ENCODE measurements around the gene PARK7.
"Not testable (repeated sequence)": the region's sequence is repeated elsewhere in the genome, so short reads cannot be mapped to it uniquely, and the experiment has no call there.

PARK7 gene

DNA sequence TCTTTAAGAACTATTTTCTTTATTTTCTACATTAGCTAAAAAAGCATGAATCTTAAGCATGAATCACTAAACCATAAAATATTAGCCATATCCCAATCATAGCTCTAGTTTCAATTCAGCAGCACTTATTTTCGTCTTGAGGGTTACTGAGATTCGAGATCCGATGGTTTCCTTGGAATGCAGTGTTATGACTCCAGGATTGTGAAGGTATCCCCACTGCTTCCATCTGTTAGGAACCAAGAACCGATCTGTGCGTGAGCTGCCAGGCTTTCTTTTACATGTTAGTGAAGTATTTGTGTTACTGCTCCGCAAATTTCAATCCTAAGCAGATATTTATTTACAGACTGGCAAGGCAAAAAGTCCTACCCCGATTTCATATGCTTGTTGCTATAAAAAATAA, 39.7 kb upstream of the PARK7 start:
- H3K4me2 ChIP-seq (ENCODE audit: low read length) = no peak overlapping the region
- H3K36me3 ChIP-seq (ENCODE audit: control insufficient read depth, low read length) = no peaks in the 10 kb centered on the region
- no peaks in the 10 kb centered on the region for H3K9me3 ChIP-seq (ENCODE audit: control insufficient read depth, insufficient read depth, low read length)
- 0 out of 2 replicates have a peak, but pooled peaks cover 3% of the 10 kb centered on the region for H3K27me3 ChIP-seq (ENCODE audit: control insufficient read depth, low read length)
- H3K4me1 ChIP-seq (ENCODE audit: control insufficient read depth, low read length) = no peaks in the 10 kb centered on the region
- TF ChIP-seq EZH2phosphoT487 (IDR thresholded peaks at IDR 0.05; ENCODE audit: borderline replicate concordance, low read length) = no peak
- TF ChIP-seq, protein P1, sequence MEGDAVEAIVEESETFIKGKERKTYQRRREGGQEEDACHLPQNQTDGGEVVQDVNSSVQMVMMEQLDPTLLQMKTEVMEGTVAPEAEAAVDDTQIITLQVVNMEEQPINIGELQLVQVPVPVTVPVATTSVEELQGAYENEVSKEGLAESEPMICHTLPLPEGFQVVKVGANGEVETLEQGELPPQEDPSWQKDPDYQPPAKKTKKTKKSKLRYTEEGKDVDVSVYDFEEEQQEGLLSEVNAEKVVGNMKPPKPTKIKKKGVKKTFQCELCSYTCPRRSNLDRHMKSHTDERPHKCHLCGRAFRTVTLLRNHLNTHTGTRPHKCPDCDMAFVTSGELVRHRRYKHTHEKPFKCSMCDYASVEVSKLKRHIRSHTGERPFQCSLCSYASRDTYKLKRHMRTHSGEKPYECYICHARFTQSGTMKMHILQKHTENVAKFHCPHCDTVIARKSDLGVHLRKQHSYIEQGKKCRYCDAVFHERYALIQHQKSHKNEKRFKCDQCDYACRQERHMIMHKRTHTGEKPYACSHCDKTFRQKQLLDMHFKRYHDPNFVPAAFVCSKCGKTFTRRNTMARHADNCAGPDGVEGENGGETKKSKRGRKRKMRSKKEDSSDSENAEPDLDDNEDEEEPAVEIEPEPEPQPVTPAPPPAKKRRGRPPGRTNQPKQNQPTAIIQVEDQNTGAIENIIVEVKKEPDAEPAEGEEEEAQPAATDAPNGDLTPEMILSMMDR (IDR thresholded peaks at IDR 0.05; ENCODE audit: low read depth, low read length, poor library complexity, severe bottlenecking) = no peak
- no peak overlapping the region for H3K4me3 ChIP-seq (ENCODE audit: low read length)
- H3K79me2 ChIP-seq (ENCODE audit: control insufficient read depth, low read length) = no peaks in the 10 kb centered on the region
- H3F3A ChIP-seq (ENCODE audit: control insufficient read depth, insufficient read depth) = no peaks in the 10 kb centered on the region
- H3K27ac ChIP-seq (ENCODE audit: low read depth, low read length) = no peak overlapping the region
- H4K20me1 ChIP-seq (ENCODE audit: control insufficient read depth, insufficient read depth, low read depth, low read length) = no peaks in the 10 kb centered on the region
- no peaks in the 10 kb centered on the region for H3K9me2 ChIP-seq (replicated peaks; ENCODE audit: control insufficient read depth, low read length)

DNA sequence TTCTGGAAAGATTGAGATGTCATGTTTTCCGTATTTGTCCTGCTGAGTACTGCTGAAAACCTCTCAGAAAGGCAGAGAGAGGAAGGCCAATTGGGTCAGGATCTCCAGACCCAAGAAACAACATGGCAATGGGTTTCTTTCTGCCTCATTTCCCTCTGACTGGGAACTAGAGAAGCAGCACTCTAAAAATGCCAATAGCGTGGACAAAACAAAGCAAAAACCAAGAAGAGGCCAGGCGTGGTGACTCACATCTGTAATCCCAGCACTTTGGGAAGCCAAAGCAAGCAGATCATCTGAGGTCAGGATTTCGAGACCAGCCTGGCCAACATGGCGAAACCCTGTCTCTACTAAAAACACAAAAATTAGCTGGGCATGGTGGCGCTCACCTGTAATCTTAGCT, 39.2 kb upstream of the PARK7 start:
- H4K20me1 ChIP-seq (ENCODE audit: control insufficient read depth, insufficient read depth, low read depth, low read length) = no peaks in the 10 kb centered on the region
- H3K4me2 ChIP-seq (ENCODE audit: low read length) = no peak overlapping the region
- 0 out of 2 replicates have a peak, but pooled peaks cover 3% of the 10 kb centered on the region for H3K27me3 ChIP-seq (ENCODE audit: control insufficient read depth, low read length)
- H3K36me3 ChIP-seq (ENCODE audit: control insufficient read depth, low read length) = no peaks in the 10 kb centered on the region
- H3K4me3 ChIP-seq (ENCODE audit: low read length) = no peak overlapping the region
- H3K4me1 ChIP-seq (ENCODE audit: control insufficient read depth, low read length) = no peaks in the 10 kb centered on the region
- TF ChIP-seq EZH2phosphoT487 (IDR thresholded peaks at IDR 0.05; ENCODE audit: borderline replicate concordance, low read length) = no peak
- TF ChIP-seq, protein P1 (IDR thresholded peaks at IDR 0.05; ENCODE audit: low read depth, low read length, poor library complexity, severe bottlenecking) = no peak
- no peak overlapping the region for H3K27ac ChIP-seq (ENCODE audit: low read depth, low read length)
- H3K9me3 ChIP-seq (ENCODE audit: control insufficient read depth, insufficient read depth, low read length) = no peaks in the 10 kb centered on the region
- no peaks in the 10 kb centered on the region for H3K79me2 ChIP-seq (ENCODE audit: control insufficient read depth, low read length)
- no peaks in the 10 kb centered on the region for H3K9me2 ChIP-seq (replicated peaks; ENCODE audit: control insufficient read depth, low read length)
- no peaks in the 10 kb centered on the region for H3F3A ChIP-seq (ENCODE audit: control insufficient read depth, insufficient read depth)

DNA sequence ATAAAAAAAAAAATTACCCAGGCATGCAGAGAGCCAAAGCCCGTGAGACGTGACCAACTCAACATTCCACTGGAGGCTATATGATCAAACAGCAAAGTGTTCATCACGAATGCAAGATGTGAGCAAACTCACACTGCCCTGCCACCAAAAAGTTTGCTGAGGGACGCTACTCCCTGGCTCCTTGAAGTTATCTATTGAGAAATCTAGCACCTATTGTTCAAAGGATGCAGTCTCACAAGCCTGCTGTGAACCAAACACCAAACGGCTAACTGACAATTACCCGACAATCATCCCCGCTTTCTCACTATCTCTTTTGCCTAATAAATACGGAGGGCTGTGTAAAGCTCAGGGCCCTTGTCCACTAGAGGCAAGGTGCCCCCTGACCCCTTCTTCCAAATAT, 34.5 kb upstream of the PARK7 start:
- not testable (repeated sequence) for H3K36me3 ChIP-seq (ENCODE audit: control insufficient read depth, low read length); H3K4me2 ChIP-seq (ENCODE audit: low read length); H3K27ac ChIP-seq (ENCODE audit: low read depth, low read length); H3K4me1 ChIP-seq (ENCODE audit: control insufficient read depth, low read length); H3F3A ChIP-seq (ENCODE audit: control insufficient read depth, insufficient read depth); H3K4me3 ChIP-seq (ENCODE audit: low read length); H4K20me1 ChIP-seq (ENCODE audit: control insufficient read depth, insufficient read depth, low read depth, low read length); H3K79me2 ChIP-seq (ENCODE audit: control insufficient read depth, low read length); H3K9me3 ChIP-seq (ENCODE audit: control insufficient read depth, insufficient read depth, low read length); H3K9me2 ChIP-seq (replicated peaks; ENCODE audit: control insufficient read depth, low read length); H3K27me3 ChIP-seq (ENCODE audit: control insufficient read depth, low read length)

DNA sequence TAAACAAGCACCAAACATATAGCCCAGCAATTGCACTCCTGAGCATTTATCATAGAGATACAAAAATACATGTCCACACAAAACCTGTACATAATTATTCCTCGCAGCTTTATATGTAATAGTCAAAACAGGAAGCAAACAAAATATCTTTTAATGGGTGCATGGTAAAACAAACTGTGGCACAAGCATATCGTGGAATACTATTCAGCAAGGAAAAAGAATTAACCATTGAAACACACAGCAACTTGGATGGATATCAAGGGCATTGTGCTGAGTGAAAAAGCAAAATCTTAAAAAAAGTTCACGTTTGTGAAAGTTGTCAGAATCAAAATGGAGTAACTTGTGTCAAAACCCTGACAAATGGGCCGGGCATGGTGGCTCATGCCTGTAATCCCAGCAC, 33.3 kb upstream of the PARK7 start:
- H3K4me2 ChIP-seq (ENCODE audit: low read length) = no peak overlapping the region
- no peak overlapping the region for H3K27ac ChIP-seq (ENCODE audit: low read depth, low read length)
- H3K36me3 ChIP-seq (ENCODE audit: control insufficient read depth, low read length) = no peaks in the 10 kb centered on the region
- H3K4me1 ChIP-seq (ENCODE audit: control insufficient read depth, low read length) = no peaks in the 10 kb centered on the region
- TF ChIP-seq EZH2phosphoT487 (IDR thresholded peaks at IDR 0.05; ENCODE audit: borderline replicate concordance, low read length) = no peak
- TF ChIP-seq, protein P1 (IDR thresholded peaks at IDR 0.05; ENCODE audit: low read depth, low read length, poor library complexity, severe bottlenecking) = no peak
- H3K9me2 ChIP-seq (replicated peaks; ENCODE audit: control insufficient read depth, low read length) = no peaks in the 10 kb centered on the region
- H3K4me3 ChIP-seq (ENCODE audit: low read length) = no peak overlapping the region
- H4K20me1 ChIP-seq (ENCODE audit: control insufficient read depth, insufficient read depth, low read depth, low read length) = no peaks in the 10 kb centered on the region
- H3K79me2 ChIP-seq (ENCODE audit: control insufficient read depth, low read length) = no peaks in the 10 kb centered on the region
- H3F3A ChIP-seq (ENCODE audit: control insufficient read depth, insufficient read depth) = no peaks in the 10 kb centered on the region
- H3K9me3 ChIP-seq (ENCODE audit: control insufficient read depth, insufficient read depth, low read length) = no peaks in the 10 kb centered on the region
- H3K27me3 ChIP-seq (ENCODE audit: control insufficient read depth, low read length) = no peaks in the 10 kb centered on the region

All from DOHH2 (cell line).